Activated CD4-positive, alpha-beta T cell treated with anti-CD3 and anti-CD28 coated beads, Interleukin-2, amount 50 U/mL, for 4 hours (primary cell): ENCODE measurements around the gene SNAI1.
"Not testable (repeated sequence)": the region's sequence is repeated elsewhere in the genome, so short reads cannot be mapped to it uniquely, and the experiment has no call there.

Experiments
- DNase-seq, 2 experiments: peaks; one replicate each; pipeline ENCODE4 v3.0.0-alpha.2; 2020

The SNAI1 gene

DNA sequence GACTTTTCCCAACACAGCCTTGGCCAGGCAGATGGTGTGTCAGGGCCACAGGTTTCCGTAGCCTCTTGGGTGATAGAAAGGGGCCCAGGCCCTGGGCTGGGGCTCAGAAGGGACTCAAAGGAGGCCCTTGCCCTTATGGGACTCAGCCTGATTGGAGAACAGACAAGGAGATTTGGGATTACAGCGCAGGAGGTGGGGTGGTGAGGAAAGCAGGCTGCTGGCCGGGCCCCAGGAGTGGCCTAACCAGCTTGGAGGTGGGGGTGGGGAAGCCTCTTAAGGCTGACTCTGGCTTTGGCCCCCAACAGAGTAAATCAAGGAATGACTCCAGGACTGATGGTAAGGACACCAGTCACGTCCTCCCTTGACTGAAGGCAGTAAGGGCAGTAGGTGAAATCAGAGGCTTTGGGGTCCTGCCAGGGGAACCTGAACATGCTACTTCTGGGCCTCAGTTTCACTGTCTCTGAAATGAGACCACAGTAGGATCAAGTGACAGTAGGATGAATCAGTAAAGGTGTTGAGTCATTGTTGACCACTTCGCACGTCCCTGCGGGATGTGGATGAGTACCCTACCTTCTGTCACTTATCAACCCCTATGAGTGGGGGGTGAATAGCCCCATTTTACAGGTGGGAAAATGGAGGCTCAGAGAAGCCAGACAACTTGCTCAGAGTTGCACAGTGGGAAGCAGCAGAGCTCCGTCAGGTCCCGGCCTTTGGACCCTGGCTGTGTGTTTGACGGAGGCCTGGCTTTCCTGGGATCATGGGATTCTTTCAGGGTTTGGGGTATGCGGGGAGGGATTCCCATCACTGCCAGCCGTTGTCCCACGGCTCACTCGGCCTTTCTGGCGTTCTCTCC is 4.5 kb downstream of the SNAI1 start:
- DNase-seq = no peak

GRCh38 chr20:49987868-49988690 is 5.3 kb downstream of the SNAI1 start:
- DNase-seq = no peak

DNA sequence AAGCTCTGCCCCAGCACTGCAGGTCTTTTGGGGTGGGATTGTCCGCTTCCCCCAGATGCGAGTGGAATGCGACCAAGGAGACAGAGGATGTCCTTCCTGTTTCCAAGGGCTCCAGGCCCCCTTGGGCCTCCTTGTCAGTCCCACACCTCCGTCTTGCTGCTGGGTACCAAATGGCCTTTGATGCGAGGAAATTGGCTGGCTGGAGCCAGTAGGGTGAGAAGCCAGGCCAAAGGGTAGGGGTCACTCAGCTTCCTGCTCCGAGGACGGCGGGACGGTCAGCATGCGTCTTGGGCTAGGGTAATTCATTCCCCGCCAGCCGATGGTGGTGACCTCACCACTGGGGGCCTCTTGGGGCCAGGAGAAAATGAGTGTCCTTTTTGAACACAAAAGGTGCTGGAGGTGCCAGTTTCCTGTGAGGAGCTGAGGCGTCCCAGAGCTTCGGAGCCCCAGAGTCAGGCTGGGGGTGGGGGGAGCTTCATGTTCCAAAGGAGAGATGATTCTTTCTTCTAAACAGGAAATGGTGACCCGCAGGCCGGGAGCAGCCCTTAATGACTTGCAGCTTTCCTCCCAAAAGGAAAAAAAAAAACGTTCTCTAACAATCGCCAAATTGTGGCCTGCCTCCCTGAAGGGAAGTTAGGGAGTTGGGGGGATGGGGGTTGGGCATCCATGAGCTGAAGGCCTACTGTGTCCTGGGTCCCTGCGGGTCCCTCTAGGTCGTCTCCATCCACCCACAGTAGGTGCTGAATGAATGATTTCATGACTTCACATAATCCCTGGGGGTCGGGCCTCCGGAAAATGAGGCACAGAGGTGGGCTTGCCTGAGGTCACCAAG is 6.7 kb downstream of the SNAI1 start:
- DNase-seq = no peak

DNA sequence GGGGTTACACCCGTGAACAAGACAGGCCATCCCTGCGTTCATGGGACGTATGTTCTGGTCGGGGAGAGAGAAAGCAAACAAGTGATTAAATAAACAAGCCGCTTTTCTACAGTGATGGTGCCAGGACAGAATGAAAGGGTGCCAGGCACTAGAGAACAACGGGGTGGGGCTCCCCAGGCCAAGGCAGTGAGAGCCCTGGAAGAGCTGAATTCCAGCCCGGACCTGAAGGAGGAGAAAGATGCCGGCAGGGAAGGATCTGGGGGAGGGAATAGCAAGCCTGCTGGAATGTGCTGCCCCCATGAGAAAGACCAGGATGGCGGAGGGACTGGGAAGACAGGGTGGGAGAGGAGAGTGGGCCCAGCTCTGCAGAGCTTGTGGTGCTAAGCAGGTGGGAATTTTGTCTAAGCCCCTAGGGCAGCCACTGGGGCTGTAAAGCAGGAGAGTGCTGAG is 7.5 kb downstream of the SNAI1 start:
- DNase-seq = no peak

DNA sequence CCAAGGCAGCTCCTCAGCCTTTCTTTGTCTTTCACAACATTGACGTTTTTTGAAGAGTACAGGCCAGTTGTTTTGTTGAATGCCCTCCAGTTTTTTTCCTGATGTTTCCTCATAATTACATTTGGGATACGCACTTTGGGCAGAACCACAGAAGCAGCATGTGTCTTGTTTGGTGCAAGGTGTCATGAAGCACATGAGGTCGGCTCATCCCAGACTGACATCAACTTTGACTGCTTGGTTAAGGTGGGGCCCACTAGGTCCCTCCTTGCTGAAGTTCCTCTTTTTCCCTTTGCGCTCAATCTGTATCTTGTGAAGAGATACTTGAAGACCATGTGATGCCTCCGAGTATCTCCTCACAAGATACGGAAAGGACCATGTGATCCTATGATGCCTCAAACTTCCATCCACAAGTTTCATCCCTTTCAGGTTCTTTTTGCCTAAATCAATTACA is 10.5 kb downstream of the SNAI1 start:
- no peak for DNase-seq

DNA sequence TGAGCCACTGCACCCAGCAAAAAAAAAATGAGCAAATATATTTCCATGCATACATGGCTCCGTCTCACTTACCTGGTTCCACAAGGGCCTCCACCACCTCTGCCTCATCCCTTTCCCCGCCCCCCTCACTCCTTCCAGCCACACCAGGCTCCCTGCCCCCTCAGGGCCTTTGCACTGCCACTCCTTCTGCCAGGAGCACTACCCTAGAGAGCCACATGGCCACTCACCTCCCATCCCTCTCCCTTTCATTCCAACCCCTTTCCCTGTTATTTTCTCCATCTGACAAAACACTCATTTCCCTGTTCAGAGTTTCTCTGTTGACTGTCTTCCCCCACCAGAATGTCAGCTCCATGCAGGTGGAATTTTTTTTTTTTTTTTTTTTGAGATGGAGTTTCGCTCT is 12.8 kb downstream of the SNAI1 start:
- DNase-seq = no peak

DNA sequence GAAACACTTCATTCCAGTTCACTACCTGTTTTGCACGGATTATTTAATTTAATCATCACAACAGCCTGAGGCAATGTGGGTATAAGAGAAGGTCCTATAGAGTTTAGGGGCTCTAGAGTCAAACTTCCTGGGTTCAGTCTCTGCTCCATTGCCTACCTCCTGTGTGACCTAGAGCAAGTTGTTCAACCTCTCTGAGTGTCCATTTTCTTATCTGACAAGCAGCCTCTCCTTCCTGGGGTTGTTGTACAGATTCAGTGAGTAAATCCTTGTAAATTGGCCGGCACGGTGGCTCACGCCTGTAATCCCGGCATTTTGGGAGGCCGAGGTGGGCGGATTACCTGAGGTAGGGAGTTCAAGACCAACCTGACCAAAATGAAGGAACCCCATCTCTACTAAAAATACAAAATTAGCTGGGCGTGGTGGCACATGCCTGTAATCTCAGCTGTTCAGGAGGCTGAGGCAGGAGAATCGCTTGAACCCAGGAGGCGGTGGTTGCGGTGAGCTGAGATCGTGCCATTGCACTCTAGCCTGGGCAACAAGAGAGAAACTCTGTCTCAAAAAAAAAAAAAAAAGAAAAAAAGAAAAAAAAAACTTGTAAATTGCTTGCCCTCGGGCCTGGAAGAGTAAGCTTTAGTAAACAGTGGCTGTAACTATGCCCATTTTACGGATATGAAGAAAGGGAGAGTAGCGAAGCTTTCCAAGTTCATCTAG is 15.9 kb downstream of the SNAI1 start:
- not testable (repeated sequence) for DNase-seq

- DNase-seq = no peak
Observed at GRCh38 chr20:49999329-49999728, 16.5 kb downstream of the SNAI1 start.

DNA sequence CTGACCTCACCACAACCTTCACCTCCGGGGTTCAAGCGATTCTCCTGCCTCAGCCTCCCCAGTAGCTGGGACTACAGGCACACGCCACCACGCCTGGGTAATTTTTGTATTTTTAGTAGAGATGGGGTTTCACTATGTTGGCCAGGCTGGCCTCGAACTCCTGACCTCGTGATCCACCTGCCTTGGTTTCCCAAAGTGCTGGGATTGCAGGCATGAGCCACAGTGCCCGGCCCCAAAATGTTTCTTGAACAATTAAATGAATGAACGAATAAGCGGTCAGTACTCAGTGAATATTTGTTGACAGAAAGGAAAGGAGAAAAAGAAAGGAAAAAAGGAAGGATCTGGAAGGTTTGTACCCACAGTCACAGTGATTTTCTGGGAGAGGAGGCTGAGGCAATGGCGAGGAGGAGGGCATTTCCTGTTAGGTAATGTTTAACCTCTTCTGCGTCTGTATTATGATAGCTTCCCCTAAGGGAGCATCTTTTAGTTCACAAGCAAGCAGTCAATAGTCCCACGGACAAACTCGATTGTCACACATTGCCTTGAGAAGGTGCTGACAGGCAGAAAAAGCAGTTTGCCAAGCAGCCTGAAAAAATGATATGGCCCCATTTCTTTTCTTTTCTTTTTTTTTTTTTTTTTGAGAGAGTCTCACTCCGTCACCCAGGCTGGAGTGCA is 17.9 kb downstream of the SNAI1 start:
- DNase-seq = not testable (repeated sequence)

GRCh38 chr20:50001784-50002311 is 19.1 kb downstream of the SNAI1 start:
- no peak for DNase-seq

GRCh38 chr20:50003253-50003656 is 20.5 kb downstream of the SNAI1 start:
- no peak for DNase-seq

DNA sequence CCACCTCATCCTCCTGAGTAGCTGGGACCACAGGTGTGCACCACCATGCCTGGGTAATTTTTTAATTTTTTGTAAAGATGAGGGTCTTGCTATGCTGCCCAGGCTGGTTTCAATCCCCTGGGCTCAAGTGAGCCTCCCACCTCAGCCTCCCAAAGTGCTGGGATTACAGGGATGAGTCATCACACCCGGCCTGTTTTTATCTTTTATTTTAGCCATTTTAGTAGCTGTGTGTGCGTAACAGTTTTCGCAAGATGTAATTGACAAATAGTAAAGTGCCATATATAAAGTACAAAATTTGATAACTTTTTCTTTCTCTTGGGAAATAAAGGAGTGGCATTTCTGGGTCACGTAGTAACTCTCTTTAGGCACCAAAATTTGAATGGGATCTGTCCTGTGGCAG is 21.4 kb downstream of the SNAI1 start:
- DNase-seq = no peak

DNA sequence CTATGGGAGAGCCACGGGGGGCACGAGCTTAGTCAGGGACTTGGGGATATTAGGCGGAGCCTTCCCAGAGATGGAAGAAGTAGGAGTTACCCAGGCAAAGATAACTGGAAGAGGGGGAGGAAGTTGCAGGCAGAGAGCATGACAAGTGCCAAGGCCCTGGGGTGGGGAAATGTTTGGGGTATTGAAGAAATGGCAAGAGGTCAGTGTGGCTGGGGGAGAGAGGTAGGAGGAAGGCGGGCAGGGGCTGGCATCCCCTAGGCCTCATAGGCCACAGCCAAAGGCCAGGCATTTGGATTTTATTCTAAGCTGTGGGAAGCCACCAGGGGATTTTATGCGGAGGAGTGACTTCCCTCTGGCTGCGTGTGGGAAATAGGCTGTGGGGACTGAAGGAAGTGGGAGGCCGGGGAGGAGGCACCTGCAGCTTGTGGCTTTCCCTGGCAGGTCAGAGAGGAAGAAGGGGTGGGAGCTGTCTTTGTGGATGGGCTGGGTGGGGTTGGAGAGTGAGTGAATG is 22.7 kb downstream of the SNAI1 start:
- no peak for DNase-seq

DNA sequence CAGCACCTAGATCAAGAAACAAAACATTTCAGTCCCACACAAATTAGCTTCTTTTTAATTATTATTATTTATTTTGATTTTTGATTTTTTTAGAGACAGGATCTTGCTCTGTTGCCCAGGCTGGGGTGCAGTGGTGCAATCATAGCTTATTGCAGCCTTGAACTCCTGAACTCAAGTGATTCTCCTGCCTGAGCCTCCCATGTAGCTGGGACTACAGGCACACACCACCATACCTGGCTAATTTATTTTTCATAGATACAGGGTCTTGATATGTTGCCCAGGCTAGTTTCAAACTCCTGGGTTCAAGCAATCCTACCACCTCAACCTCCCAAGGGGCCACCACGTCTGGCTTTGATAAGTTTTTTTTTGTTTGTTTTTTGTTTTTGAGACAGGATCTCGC is 24.6 kb downstream of the SNAI1 start:
- no peak for DNase-seq

DNA sequence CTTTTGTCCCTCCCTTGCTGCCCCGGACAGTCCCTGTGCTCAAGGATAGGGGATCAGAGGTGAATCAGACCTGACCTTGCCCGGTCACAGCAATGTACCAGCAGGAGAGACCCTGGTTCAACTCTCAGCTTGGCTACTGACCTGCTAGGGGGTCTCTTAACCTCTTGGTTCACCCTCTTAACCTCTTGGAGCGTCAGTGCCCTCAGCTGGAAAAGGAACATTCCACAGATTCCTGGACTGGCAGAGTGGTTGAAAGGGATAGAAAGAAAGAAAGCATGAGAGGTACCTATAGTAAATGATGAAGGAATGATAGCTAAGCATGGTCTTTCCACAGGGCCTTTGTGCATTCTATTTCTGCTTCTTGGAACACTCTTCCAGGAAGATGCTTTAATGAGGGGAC is 25.2 kb downstream of the SNAI1 start:
- DNase-seq = no peak

- no peak for DNase-seq
Observed at GRCh38 chr20:50009521-50010454, 27.0 kb downstream of the SNAI1 start.

GRCh38 chr20:50011597-50011996 is 28.8 kb downstream of the SNAI1 start:
- not testable (repeated sequence) for DNase-seq

- DNase-seq = no peak
Observed at GRCh38 chr20:50012282-50013263, 29.8 kb downstream of the SNAI1 start.

DNA sequence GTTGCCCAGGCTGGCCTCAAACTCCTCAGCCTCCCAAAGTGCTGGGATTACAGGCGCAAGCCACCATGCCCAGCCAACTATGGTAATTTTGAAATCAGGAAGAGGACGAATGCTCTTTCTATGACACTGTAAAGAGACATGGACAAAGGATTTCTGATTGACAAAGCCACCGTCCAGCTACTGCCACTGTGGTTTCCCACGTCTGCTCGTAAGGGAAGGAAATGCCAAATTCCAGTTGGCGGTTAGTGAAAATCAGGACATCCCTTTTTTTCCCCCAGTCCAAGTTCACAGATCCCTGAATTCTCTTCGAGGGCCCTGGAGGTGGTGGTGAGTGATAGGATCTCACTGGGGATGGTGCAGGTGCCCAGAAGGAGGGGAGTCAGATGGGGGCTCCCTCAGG is 31.2 kb downstream of the SNAI1 start:
- no peak for DNase-seq
